GM21367 (cell line): ENCODE results near the gene LRBA.
"Not testable (repeated sequence)": the region's sequence is repeated elsewhere in the genome, so short reads cannot be mapped to it uniquely, and the experiment has no call there.

Source experiments
- ATAC-seq: cut with Tn5 transposase; IDR thresholded peaks from one replicate; pipeline ENCODE4 v1.9.1; 2021; ENCODE audit not compliant: unreplicated experiment

Gene LRBA

GRCh38 chr4:150949342-150949741 lies 65.7 kb downstream of the LRBA start:
- no peak for ATAC-seq

- no peak for ATAC-seq
Observed at GRCh38 chr4:150948710-150949109, 66.4 kb downstream of the LRBA start.

DNA sequence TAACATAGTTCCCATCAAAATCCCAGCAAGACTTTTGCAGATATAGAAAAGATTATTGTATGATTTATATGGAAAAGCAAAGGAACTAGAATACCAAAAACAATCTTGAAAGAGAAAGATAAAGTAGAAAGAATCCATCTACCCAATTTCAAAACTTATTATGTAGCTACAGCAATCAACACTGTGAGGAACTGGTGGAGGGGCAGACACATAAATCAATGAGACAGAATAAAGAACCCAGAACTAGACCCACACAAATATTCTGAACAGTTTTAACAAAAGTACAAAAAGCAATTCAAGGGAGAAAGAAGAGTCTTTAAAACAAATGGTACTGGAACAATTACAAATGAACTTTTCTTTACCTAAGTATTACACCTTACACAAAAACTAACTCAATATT lies 67.0 kb downstream of the LRBA start:
- no peak for ATAC-seq

- ATAC-seq, result no peak
Observed at GRCh38 chr4:150944660-150945059, 70.4 kb downstream of the LRBA start.

DNA sequence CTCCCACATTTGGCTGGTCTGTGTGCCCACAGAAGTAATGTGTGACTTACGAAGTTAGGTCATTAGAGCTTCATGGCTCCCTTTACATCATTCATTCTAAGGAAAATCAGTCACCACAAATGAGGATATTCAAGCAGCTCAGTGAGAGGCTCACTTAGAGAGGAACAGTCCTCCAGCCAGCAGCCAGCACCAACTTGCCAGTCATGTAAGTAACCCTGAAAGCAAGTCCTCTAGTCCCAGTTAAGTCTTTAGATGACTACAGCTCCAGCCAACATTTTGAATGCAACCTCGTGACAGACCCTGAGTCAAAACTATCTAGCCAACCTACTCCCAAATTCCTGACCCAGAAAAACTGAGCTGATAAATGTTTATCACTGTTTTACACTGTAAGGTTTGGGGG lies 71.3 kb downstream of the LRBA start:
- no peak for ATAC-seq

DNA sequence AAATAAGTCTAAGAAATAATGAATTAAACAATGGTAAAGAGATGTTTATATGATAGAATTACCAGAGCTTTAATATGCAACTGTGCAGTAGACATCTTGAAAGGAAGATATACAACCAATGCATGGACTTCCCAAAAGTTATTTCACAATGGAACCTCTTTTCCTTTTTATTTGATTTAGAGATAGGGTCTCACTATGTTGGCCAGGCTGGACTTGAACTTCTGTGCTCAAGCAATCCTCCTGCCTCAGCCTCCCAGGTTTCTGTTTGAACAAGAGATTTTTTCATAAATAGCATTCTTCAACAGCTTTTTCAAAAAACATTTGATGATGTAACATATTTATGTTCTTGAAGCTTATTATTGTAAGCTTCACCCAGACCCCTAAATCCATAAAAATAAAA lies 72.0 kb downstream of the LRBA start:
- ATAC-seq, result no peak

- no peak for ATAC-seq
Observed at GRCh38 chr4:150942539-150942938, 72.5 kb downstream of the LRBA start.

DNA sequence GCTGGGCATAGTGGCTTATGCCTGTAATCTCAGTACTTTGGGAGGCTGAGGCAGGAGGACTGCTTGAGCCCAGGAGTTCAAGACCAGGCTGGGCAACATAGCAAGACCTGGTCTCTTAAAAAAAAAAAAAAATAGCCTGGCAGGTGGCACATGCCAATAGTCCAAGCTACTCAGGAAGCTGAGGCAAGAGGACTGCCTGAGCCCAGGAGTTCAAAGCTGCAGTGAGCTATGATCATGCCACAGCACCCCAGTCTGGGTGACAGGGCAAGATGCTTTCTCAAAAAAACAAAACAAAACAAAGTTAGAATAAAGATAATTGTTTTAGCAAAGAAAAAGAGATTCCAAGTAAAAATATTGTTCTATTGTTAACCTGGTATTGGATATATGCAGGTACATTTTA lies 75.0 kb downstream of the LRBA start:
- ATAC-seq, result no peak

DNA sequence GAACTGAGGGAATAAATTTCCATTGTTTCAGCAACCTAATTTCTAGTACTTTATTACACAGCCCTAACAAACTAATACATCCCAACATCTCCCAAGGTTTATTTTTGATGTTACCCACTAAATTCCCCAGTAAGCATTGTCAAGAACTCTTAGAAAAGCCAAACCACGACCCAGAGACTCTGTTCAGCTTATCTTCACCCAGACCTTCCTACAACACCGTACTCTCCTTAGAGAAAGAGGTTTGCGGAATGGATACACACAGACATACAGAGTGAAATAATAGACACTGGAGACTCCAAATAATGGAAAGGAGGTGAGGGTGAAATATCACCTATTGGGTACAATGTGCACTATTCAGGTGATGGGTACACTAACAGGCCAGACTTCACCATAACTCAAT lies 75.6 kb downstream of the LRBA start:
- no peak for ATAC-seq

DNA sequence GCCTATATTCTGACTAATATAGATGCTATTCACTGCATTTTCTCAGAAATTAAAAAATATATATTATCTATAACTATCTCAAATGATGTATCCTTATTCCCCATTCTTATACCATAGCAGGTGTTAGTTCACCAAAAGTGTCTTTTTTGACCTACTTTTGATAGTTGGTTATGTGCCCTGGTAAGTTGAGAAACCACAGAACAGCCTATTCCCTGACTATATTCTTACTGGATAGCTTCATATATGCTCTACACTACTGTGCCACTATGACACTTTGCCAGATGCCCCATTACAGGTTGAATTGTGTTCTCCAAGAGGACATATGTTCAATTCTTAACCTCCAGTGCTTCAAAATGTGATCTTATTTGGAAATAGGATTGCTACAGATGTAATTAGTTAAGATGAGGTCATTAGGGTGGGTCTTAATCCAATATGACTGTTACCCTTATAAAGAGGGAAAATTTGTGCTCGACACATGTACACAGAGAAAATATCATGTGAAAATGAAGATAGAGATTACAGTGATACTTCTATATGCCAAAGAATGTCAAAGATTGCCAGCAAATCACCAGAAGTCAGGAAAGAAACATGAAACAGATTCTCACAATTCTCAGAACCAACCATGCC lies 76.1 kb downstream of the LRBA start:
- ATAC-seq, result no peak

GRCh38 chr4:150938417-150938816 lies 76.7 kb downstream of the LRBA start:
- ATAC-seq, result no peak

GRCh38 chr4:150934022-150934421 lies 81.1 kb downstream of the LRBA start:
- no peak for ATAC-seq

DNA sequence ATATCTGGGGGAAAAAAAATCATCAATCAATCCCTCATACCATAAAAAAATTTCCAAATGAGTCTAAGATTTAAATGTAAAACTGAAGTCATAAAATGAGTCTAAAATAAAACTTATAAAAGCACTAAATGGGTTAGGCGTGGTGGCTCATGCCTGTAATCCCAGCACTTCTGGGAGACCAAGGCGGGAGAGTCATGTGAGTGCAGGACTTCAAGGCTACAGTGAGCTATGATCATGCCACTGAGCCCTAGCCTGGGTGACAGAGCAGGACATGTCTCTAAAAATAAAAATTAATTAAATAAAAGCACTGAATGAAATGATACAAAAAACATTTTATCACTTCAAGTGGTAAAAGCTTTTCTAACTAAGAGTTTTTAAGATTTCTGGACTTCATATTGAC lies 83.3 kb downstream of the LRBA start:
- no peak for ATAC-seq

GRCh38 chr4:150931005-150931404 lies 84.1 kb downstream of the LRBA start:
- ATAC-seq, result no peak

DNA sequence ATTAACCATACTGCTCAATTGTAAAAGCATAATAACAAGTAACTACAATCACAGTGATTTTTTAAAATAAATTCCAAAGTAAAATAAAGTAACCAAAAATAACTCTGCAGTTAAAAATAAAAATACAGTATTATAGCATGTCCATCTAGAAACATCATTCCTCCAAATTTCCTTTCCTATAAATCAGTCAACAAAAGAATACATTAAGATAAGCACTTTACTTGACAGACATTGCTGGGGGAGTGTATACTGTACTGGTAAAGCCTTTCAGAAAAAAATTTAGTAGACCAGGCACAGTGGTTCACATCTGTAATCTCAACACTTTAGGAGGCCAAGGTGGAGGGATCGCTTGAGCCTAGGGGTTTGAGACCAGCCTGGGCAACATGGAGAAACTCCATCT lies 91.1 kb downstream of the LRBA start:
- no peak for ATAC-seq

DNA sequence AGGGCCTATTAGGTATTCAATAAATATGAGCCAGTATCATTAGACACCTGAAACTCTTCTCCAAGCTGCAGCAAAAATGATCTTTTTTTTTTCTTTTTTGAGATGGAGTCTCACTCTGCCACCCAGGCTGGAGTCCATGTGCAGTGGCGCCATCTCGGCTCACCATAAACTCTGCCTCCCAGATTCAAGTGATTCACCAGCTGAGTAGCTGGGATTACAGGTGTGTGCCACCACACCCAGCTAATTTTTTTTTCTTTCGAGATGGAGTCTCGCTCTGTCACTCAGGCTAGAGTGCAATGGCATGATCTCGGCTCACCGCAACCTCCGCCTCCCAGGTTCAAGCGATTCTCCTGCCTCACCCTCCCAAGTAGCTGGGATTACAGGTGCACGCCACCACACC lies 93.6 kb downstream of the LRBA start:
- not testable (repeated sequence) for ATAC-seq

GRCh38 chr4:150918562-150918961 lies 96.5 kb downstream of the LRBA start:
- not testable (repeated sequence) for ATAC-seq

- no peak for ATAC-seq
Observed at GRCh38 chr4:150911326-150911725, 103.8 kb downstream of the LRBA start.

DNA sequence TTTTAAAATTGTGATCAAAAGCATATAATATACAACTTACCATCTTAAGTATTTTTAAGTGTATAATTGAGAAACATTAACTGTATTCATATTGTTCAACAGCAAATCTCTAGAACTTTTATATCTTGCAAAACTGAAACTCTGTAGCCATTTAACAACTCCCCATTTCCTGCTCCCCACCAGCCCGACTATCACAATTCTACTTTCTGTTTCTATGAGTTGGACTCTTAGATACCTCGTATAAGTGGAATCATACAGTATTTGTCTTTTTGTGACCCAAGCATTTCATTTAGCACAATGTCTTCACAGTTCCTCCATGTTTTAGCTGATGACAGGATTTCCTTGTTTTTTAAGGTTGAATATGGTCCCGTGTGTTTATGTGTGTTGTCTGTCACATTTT lies 106.0 kb downstream of the LRBA start:
- no peak for ATAC-seq

- ATAC-seq, result no peak
Observed at GRCh38 chr4:150906987-150907633, 108.0 kb downstream of the LRBA start.

DNA sequence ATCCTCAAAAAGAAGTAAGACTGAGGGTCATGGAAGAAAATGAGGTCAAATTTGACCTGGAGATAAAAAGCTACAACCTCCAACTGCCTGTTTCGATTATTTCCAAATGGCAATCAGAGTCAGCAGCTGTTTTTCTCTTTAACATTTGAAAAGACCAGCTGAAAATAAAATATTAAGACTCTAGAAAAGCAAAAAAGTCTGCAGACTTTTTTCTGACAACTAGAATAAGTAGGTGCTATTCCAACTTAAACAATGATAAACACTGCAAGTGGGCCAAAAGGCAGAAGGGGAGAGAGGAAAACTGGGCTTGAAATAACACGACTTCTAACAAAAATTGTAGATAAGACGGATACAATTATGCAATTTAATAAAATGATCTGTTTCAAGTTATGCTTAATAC lies 110.4 kb downstream of the LRBA start:
- ATAC-seq, result no peak

GRCh38 chr4:150903603-150904002 lies 111.5 kb downstream of the LRBA start:
- ATAC-seq, result no peak

GRCh38 chr4:150896497-150896896 lies 118.6 kb downstream of the LRBA start:
- ATAC-seq, result no peak
